CD4-positive, alpha-beta T cell treated with Interleukin-21 for 1 hour (primary cell): ENCODE data around the gene WNT5A.
"Not testable (repeated sequence)": the region's sequence is repeated elsewhere in the genome, so short reads cannot be mapped to it uniquely, and the experiment has no call there.

Source experiments
- DNase-seq: peaks from one replicate; pipeline ENCODE4 v3.0.0-alpha.2; 2020

WNT5A gene

GRCh38 chr3:55505102-55505501 lies 18.0 kb upstream of the WNT5A start:
- not testable (repeated sequence) for DNase-seq

- no peak for DNase-seq
Observed at GRCh38 chr3:55501905-55502304, 14.8 kb upstream of the WNT5A start.

GRCh38 chr3:55500555-55501330 lies 13.6 kb upstream of the WNT5A start:
- no peak for DNase-seq

DNA sequence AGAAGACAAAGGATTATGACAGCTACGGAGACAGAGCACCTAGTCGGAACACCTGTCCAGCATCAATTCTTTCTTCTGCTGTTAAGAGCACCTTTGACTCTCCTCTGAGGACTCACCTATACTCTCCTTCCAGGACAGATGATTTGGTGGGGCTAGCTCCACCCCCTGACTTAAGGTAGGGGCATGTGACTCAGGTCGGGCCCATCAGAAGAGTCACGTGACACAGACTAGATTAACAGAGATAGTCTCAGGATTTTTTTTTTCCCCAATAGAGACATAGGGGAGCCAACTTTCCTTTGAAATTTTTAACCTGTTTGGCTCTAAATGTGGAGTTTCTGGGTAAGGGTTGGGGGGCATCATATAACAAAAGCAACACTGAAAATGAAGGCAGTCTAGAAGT lies 11.4 kb upstream of the WNT5A start:
- DNase-seq = no peak

- no peak for DNase-seq
Observed at GRCh38 chr3:55497250-55497649, 10.1 kb upstream of the WNT5A start.

DNA sequence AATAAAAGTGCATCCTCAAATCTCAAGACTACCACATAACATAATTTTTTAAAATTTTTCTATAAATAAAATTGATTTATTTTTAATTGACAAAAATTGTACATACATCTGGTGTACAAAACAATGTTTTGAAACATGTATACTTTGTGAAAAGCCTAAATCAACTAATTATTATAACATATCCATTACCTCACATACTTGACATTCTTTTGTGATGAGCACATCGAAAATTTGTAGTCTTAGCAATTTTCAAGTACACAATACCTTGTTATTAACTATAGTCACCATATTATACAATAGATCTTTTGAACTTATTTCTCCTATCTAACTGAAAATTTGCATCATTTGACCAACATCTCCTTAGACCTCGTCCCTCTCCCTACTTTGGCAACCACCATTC lies 7.9 kb upstream of the WNT5A start:
- DNase-seq = no peak

GRCh38 chr3:55492976-55493375 lies 5.9 kb upstream of the WNT5A start:
- no peak for DNase-seq

GRCh38 chr3:55491296-55491816 lies 4.2 kb upstream of the WNT5A start:
- DNase-seq = no peak

DNA sequence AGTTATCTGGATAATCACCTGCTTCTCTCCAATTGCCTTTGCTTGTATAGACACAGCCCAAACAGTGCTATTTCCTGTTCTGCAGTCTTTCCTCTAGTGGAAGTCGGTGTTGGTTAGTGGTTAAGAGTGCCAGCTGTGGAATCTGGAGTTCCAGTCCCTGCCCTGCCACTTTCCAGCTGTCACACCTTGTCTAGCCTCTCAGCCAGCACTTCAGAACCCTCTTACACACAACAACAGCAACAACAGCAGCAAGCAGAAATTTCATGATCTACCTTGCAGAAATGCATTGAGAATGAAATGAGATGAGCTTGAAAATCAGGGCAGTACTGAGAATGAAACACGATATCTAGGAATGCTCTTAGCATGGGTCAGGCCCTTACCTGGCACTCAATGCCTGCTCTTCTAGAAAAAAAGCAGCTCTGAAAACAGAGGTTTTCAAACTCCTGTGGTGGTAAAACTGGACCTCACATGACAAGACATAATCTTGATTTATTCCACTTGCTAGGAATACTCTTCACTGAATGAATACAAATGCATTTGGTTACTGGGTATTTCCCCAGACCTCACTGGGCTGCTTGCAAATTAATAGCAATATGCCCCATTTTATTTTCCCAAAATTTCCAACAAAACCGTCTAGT lies 3.3 kb upstream of the WNT5A start:
- DNase-seq = no peak

GRCh38 chr3:55489798-55490132 lies 2.7 kb upstream of the WNT5A start:
- DNase-seq = no peak

- no peak for DNase-seq
Observed at GRCh38 chr3:55488398-55489055, 1.4 kb upstream of the WNT5A start.

- no peak for DNase-seq
Observed at GRCh38 chr3:55487381-55488241, 505 bp upstream of the WNT5A start.

- no peak for DNase-seq
Observed at GRCh38 chr3:55486101-55486856, 827 bp downstream of the WNT5A start.

GRCh38 chr3:55484801-55485791 lies 2.0 kb downstream of the WNT5A start:
- no peak for DNase-seq

GRCh38 chr3:55484191-55484689 lies 2.9 kb downstream of the WNT5A start:
- DNase-seq = no peak

GRCh38 chr3:55483196-55484095 lies 3.7 kb downstream of the WNT5A start:
- DNase-seq = no peak

DNA sequence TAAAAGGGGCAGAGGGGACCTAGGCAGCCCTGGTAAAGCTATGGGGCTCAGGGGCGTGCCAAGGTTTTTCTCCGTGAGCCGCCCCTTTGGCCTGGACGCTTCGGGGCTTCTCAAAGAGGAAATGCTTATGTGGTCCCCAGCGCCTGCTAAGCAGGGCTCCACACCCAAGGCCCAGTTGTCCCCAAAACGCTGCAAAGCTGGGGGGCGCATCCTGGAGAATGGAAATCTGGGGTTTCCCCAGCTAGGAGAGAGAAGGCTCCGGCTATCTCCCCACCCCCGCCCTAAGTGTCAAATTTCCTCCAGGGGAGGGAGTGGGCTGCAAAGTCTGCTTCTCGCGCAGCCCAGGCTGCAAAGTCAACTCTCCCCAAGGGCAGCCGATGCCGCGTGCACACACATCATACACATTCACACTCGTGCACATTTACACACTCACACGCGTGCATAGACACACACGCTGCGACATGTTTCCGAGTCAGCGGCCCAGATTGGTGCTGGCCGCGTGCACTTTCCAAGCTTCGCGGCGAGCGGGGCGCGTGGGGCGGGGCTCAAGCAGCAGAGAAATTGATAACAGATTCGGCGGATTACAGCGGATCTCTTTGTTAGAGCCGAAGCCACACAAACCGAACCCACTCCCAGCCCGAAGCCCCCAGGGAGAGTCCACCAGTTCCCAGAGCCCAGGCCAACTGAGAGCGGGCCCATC lies 4.5 kb downstream of the WNT5A start:
- no peak for DNase-seq

- no peak for DNase-seq
Observed at GRCh38 chr3:55481744-55482495, 5.2 kb downstream of the WNT5A start.
